ENCODE data around the gene RBM15.

DNA sequence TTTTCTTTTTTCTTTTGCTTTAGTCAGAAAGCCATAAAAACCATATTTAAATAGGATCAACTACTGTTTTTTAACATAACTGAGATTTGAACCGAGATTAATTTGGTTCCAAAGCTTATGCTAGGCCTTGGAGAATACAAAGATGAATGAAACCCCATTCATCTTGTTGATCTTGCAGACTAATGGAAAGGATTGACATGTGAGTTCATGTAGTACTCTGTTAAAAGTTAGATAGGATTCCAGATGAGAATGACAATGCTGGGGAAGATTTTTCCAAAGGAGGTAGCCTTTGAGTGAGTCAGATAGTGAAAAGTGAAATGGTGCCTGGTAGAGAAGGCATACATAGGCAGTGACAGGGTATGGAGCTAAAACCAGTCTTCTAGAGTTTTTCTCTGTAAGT is 22.7 kb downstream of the RBM15 start:
- TF ChIP-seq FOXM1 (IDR thresholded peaks at IDR 0.05; ENCODE audit: low read depth), result no peak
- no peak for TF ChIP-seq YY1 (IDR thresholded peaks at IDR 0.05; ENCODE audit: low read depth)
- TF ChIP-seq MAX (IDR thresholded peaks at IDR 0.05; ENCODE audit: low read depth), result no peak
- TF ChIP-seq USF2 (IDR thresholded peaks at IDR 0.05; ENCODE audit: borderline replicate concordance, low read depth, low read length), result no peak

All from SK-N-SH (cell line).